HepG2 (cell line): Measurements from ENCODE around the gene COQ8B. TPM values are rescaled to one million over a fixed set of nuclear protein-coding genes. Genes with fewer than 3 reads are reported as not detected.

Source experiments
- CSRNP1 ChIP-seq: sonication (generic); formaldehyde crosslinking; IDR thresholded peaks from 2 replicates; pipeline ENCODE4 v1.8.1; 2023; ENCODE audit warnings: mild to moderate bottlenecking, missing genetic modification reagents
- ELK4 ChIP-seq: sonication (generic); formaldehyde crosslinking; IDR thresholded peaks from 2 replicates; pipeline ENCODE4 v1.9.0; 2021; ENCODE audit warnings: missing genetic modification reagents, borderline replicate concordance
- HOXA9 ChIP-seq: sonication (generic); formaldehyde crosslinking; IDR thresholded peaks from 2 replicates; pipeline ENCODE4 v1.8.1; 2022; ENCODE audit warnings: missing genetic modification reagents, mild to moderate bottlenecking, moderate library complexity, borderline replicate concordance
- NBN ChIP-seq: fragments of 450-650 bp; conservative IDR thresholded peaks from 2 replicates; pipeline ENCODE4 v1.6.1; 2017
- RBFOX2 ChIP-seq: fragments of 200-400 bp; formaldehyde crosslinking; IDR thresholded peaks from 2 replicates; pipeline ENCODE4 v1.6.1; 2017; ENCODE audit warnings: low read depth, mild to moderate bottlenecking, low read length
- REL ChIP-seq: sonication (generic); formaldehyde crosslinking; conservative IDR thresholded peaks from 2 replicates; pipeline ENCODE4 v1.8.0; 2022; ENCODE audit warnings: mild to moderate bottlenecking, missing genetic modification reagents, moderate library complexity
- SMC3 ChIP-seq: IDR thresholded peaks from 2 replicates; pipeline ENCODE4 v1.6.1; 2011; ENCODE audit warnings: low read length, improper control_type of control experiment
- THAP11 ChIP-seq: IDR thresholded peaks from 2 replicates; pipeline ENCODE4 v1.6.1; 2016; ENCODE audit warnings: missing biosample characterization, missing genetic modification reagents
- ZNF335 ChIP-seq: sonication (generic); formaldehyde crosslinking; IDR thresholded peaks from 2 replicates; pipeline ENCODE4 v1.4.0; 2020; ENCODE audit warnings: missing genetic modification reagents
- ZNF589 ChIP-seq: sonication (generic); formaldehyde crosslinking; conservative IDR thresholded peaks from 2 replicates; pipeline ENCODE4 v1.8.0; 2022; ENCODE audit warnings: mild to moderate bottlenecking, moderate library complexity, missing genetic modification reagents
- ZNF891 ChIP-seq: sonication (generic); formaldehyde crosslinking; IDR thresholded peaks from 2 replicates; pipeline ENCODE4 v1.5.0; 2020; ENCODE audit warnings: mild to moderate bottlenecking, missing genetic modification reagents
- polyA plus RNA-seq, 8 experiments: library from polyadenylated mRNA; depleted of rRNA in 3 of 8; stranded (reverse) in 7 of 8; unstranded in 1 of 8; fragments of >200 nt; fragmentation: Illumina TruSeq in 4 of 8; extraction: Trizol in 4 of 8; gene quantifications; 2 replicates each; pipeline versions ENCODE4 v1.2.1 to v1.2.3, GENCODE V29; 2011 to 2016; ENCODE audit warnings: low read depth in 4 of 8, missing spikeins in 1 of 8, mixed read lengths in 1 of 8; ENCODE audit not compliant: insufficient read depth in 1 of 8
- total RNA-seq, 5 experiments: library from RNA; depleted of rRNA; stranded (reverse); fragments of >200 nt; fragmentation: Illumina TruSeq; extraction: Trizol; gene quantifications; 2 replicates each; pipeline ENCODE4 v1.2.3, GENCODE V29; 2016; ENCODE audit warnings: low read depth in 1 of 5
- TF ChIP-seq, protein P1 (sequence below): sonication (generic); formaldehyde crosslinking; IDR thresholded peaks from 2 replicates; pipeline ENCODE4 v1.4.0; 2020; ENCODE audit warnings: mild to moderate bottlenecking, missing genetic modification reagents, borderline replicate concordance
- TF ChIP-seq, protein P2 (sequence below): sonication (generic); formaldehyde crosslinking; IDR thresholded peaks from 2 replicates; pipeline ENCODE4 v1.4.0; 2020; ENCODE audit warnings: low read depth, missing genetic modification reagents
- TF ChIP-seq, protein P3 (sequence below), 2 experiments: sonication (generic) in 1 of 2; formaldehyde crosslinking in 1 of 2; IDR thresholded peaks; 2 replicates each; pipeline versions ENCODE4 v1.6.1 to v1.9.0; 2014 to 2022; ENCODE audit warnings: antibody characterized with exemption in 1 of 2, borderline replicate concordance in 1 of 2, inconsistent platforms in 1 of 2, low read depth in 1 of 2, missing genetic modification reagents in 1 of 2

The COQ8B gene
- total and polyA plus RNA-seq, 2 of the 13 experiments (the other 11 are each of a cell fraction or from before 2014, with no cell fraction given): 12.3 to 17.2 TPM

- TF ChIP-seq CSRNP1 (no peak), ELK4 (no peak), REL (CRISPR knock-in tag) (no peak), ZNF589 (CRISPR knock-in tag) (no peak), HOXA9 (CRISPR knock-in tag) (no peak), SMC3 (peak; percentile 55), ZNF891 (CRISPR knock-in tag) (no peak), NBN (no peak), ZNF335 (CRISPR knock-in tag) (no peak), THAP11 (CRISPR knock-in tag) (peak; percentile 21; the same call in 1 of the 2 replicates), RBFOX2 (no peak)
- TF ChIP-seq, protein P1, sequence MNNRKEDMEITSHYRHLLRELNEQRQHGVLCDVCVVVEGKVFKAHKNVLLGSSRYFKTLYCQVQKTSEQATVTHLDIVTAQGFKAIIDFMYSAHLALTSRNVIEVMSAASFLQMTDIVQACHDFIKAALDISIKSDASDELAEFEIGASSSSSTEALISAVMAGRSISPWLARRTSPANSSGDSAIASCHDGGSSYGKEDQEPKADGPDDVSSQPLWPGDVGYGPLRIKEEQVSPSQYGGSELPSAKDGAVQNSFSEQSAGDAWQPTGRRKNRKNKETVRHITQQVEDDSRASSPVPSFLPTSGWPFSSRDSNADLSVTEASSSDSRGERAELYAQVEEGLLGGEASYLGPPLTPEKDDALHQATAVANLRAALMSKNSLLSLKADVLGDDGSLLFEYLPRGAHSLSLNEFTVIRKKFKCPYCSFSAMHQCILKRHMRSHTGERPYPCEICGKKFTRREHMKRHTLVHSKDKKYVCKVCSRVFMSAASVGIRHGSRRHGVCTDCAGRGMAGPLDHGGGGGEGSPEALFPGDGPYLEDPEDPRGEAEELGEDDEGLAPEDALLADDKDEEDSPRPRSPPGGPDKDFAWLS: no peak
- TF ChIP-seq, protein P2, sequence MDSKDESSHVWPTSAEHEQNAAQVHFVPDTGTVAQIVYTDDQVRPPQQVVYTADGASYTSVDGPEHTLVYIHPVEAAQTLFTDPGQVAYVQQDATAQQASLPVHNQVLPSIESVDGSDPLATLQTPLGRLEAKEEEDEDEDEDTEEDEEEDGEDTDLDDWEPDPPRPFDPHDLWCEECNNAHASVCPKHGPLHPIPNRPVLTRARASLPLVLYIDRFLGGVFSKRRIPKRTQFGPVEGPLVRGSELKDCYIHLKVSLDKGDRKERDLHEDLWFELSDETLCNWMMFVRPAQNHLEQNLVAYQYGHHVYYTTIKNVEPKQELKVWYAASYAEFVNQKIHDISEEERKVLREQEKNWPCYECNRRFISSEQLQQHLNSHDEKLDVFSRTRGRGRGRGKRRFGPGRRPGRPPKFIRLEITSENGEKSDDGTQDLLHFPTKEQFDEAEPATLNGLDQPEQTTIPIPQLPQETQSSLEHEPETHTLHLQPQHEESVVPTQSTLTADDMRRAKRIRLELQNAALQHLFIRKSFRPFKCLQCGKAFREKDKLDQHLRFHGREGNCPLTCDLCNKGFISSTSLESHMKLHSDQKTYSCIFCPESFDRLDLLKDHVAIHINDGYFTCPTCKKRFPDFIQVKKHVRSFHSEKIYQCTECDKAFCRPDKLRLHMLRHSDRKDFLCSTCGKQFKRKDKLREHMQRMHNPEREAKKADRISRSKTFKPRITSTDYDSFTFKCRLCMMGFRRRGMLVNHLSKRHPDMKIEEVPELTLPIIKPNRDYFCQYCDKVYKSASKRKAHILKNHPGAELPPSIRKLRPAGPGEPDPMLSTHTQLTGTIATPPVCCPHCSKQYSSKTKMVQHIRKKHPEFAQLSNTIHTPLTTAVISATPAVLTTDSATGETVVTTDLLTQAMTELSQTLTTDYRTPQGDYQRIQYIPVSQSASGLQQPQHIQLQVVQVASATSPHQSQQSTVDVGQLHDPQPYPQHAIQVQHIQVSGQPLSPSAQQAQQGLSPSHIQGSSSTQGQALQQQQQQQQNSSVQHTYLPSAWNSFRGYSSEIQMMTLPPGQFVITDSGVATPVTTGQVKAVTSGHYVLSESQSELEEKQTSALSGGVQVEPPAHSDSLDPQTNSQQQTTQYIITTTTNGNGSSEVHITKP (CRISPR knock-in tag): no peak
- TF ChIP-seq, protein P3, sequence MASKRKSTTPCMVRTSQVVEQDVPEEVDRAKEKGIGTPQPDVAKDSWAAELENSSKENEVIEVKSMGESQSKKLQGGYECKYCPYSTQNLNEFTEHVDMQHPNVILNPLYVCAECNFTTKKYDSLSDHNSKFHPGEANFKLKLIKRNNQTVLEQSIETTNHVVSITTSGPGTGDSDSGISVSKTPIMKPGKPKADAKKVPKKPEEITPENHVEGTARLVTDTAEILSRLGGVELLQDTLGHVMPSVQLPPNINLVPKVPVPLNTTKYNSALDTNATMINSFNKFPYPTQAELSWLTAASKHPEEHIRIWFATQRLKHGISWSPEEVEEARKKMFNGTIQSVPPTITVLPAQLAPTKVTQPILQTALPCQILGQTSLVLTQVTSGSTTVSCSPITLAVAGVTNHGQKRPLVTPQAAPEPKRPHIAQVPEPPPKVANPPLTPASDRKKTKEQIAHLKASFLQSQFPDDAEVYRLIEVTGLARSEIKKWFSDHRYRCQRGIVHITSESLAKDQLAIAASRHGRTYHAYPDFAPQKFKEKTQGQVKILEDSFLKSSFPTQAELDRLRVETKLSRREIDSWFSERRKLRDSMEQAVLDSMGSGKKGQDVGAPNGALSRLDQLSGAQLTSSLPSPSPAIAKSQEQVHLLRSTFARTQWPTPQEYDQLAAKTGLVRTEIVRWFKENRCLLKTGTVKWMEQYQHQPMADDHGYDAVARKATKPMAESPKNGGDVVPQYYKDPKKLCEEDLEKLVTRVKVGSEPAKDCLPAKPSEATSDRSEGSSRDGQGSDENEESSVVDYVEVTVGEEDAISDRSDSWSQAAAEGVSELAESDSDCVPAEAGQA (IDR thresholded peaks at IDR 0.05; ENCODE audit: low read depth): no peak
- TF ChIP-seq, protein P3 (CRISPR knock-in tag; IDR thresholded peaks at IDR 0.05; ENCODE audit: borderline replicate concordance): no peak
Observed at GRCh38 chr19:40702337-40703012, 14.2 kb downstream of the COQ8B start (continued).
